Fibroblast of pulmonary artery (primary cell): Measurements from ENCODE around the gene DHX58.
"Not testable (repeated sequence)": the region's sequence is repeated elsewhere in the genome, so short reads cannot be mapped to it uniquely, and the experiment has no call there.

Source experiments
- DNase-seq: peaks from one replicate; pipeline ENCODE4 v3.0.0-alpha.2; 2010; ENCODE audit warnings: low read depth
- H3K4me3 ChIP-seq: replicated peaks from 2 replicates; pipeline ENCODE4 v1.5.1; 2011; ENCODE audit warnings: low read depth, mild to moderate bottlenecking, control low read depth, low read length, moderate library complexity
- CTCF ChIP-seq: IDR thresholded peaks from 2 replicates; pipeline ENCODE4 v1.5.1; 2011; ENCODE audit warnings: mild to moderate bottlenecking, control low read depth, low read length, inconsistent platforms; ENCODE audit errors: missing control alignments

The DHX58 gene

GRCh38 chr17:42142371-42142896 is 29.9 kb upstream of the DHX58 start:
- TF ChIP-seq CTCF, result no peak
- H3K4me3 ChIP-seq, result no peak overlapping the region
- peak; percentile 35 for DNase-seq

GRCh38 chr17:42141382-42141781 is 28.9 kb upstream of the DHX58 start:
- TF ChIP-seq CTCF, result no peak
- H3K4me3 ChIP-seq, result no peak overlapping the region
- no peak for DNase-seq

- DNase-seq, H3K4me3 ChIP-seq: not testable (repeated sequence)
Observed at GRCh38 chr17:42140690-42141089, 28.2 kb upstream of the DHX58 start.

GRCh38 chr17:42138749-42139492 is 26.4 kb upstream of the DHX58 start:
- DNase-seq, result peak; percentile 26
- no peak overlapping the region for H3K4me3 ChIP-seq
- TF ChIP-seq CTCF, result no peak

- H3K4me3 ChIP-seq, result no peak overlapping the region
- TF ChIP-seq CTCF, result no peak
- DNase-seq, result no peak
Observed at GRCh38 chr17:42136654-42137051, 24.1 kb upstream of the DHX58 start.

GRCh38 chr17:42135664-42136653 is 23.4 kb upstream of the DHX58 start:
- peak; percentile 84 for DNase-seq
- no peak overlapping the region for H3K4me3 ChIP-seq

More at GRCh38 chr17:42135664-42136653, 23.4 kb upstream of the DHX58 start:
- no peak for TF ChIP-seq CTCF
